ENCODE data around the gene TIGIT. TPM values are rescaled to one million over a fixed set of nuclear protein-coding genes. Genes with fewer than 3 reads are reported as not detected.

Gene TIGIT
- total RNA-seq (2022; extraction: Qiagen RNA extraction; ENCODE audit: low read depth) = not detected in 5 replicates

DNA sequence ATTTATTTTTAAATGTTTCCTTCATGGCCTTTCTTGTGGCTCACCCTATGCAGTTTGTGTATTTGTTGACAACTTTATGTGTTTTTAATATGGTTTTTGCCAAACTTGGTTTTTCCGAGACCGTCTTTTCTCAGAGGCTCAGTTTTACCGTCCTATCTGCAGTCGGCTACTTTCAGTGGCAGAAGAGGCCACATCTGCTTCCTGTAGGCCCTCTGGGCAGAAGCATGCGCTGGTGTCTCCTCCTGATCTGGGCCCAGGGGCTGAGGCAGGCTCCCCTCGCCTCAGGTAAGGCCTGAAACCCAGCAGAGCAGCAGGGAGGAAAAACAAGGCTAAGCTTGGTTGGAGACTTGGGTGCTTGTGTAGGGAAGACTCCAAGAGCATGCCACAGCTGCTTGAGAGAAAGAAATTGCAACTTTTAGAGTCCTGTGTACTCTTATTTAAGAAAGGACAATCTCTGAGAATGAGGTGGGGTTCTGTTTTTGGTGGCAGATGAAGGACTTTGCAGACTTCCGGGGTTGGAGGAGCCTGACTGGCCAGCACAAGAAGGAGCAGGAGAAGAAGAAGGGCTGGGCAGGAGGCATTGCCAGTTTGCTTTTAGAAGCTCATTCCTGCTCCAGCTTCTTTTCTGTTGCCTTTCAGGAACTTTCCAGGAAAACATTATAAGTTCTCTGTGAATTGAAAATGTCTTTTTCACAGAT lies at the start of gene TIGIT:
Gene TIGIT, plus strand, starts transcription at position 191 of the 698 bp plus-strand sequence. Its CDS starts 34 bp downstream, at position 225.

Other genes with a start within 250 kb of the TIGIT start
- 1.4 to 3.5 TPM (median 1.7 TPM) in 5 replicates for gene CCDC191, start 237.5 kb upstream of the TIGIT start, total RNA-seq (2022; extraction: Qiagen RNA extraction; ENCODE audit: low read depth)
- 24.1 to 31.4 TPM (median 26.4 TPM) in 5 replicates for gene QTRT2, start 237.3 kb upstream of the TIGIT start, total RNA-seq (2022; extraction: Qiagen RNA extraction; ENCODE audit: low read depth)
- not detected in 5 replicates for gene DRD3, start 115.0 kb upstream of the TIGIT start, total RNA-seq (2022; extraction: Qiagen RNA extraction; ENCODE audit: low read depth)
- not detected in 5 replicates for gene ZNF80, start 56.5 kb upstream of the TIGIT start, total RNA-seq (2022; extraction: Qiagen RNA extraction; ENCODE audit: low read depth)